CD4-positive, alpha-beta T cell treated with Interleukin-6 for 4 hours (primary cell): ENCODE data around the gene PTGER1.
A peak's percentile ranks its signal among the peaks of the same experiment; 100 is the strongest.
"Not testable (repeated sequence)": the region's sequence is repeated elsewhere in the genome, so short reads cannot be mapped to it uniquely, and the experiment has no call there.

Experiments
- DNase-seq: peaks from one replicate; pipeline ENCODE4 v3.0.0-alpha.2; 2020; ENCODE audit warnings: mixed read lengths

Gene PTGER1

GRCh38 chr19:14475251-14476073 is at the start of gene PTGER1:
Gene PTGER1 (minus strand): TSS chr19:14475354. CDS start chr19:14474320, 1,034 bp downstream.
- peak; percentile 37 for DNase-seq

GRCh38 chr19:14520543-14520942 is 45.4 kb upstream of the PTGER1 start:
- no peak for DNase-seq

- DNase-seq, result peak; percentile 58
Measured at GRCh38 chr19:14519860-14520407, 44.8 kb upstream of the PTGER1 start.

- DNase-seq, result no peak
Measured at GRCh38 chr19:14519245-14519859, 44.2 kb upstream of the PTGER1 start.

- peak; percentile 72 for DNase-seq
Measured at GRCh38 chr19:14517840-14518505, 42.8 kb upstream of the PTGER1 start, which contains the start of gene DNAJB1. Gene DNAJB1 (minus strand): TSS chr19:14518397. CDS start chr19:14518349, 48 bp downstream.

- no peak for DNase-seq
Measured at GRCh38 chr19:14517446-14517839, 42.3 kb upstream of the PTGER1 start.

- peak; percentile 31 for DNase-seq
Measured at GRCh38 chr19:14516746-14517438, 41.7 kb upstream of the PTGER1 start.

- peak; percentile 31 for DNase-seq
Measured at GRCh38 chr19:14516048-14516534, 40.9 kb upstream of the PTGER1 start.

- no peak for DNase-seq
Measured at GRCh38 chr19:14515501-14516047, 40.4 kb upstream of the PTGER1 start.

GRCh38 chr19:14514215-14514863 is 39.2 kb upstream of the PTGER1 start:
- no peak for DNase-seq

- DNase-seq, result no peak
Measured at GRCh38 chr19:14512406-14512961, 37.3 kb upstream of the PTGER1 start.

GRCh38 chr19:14511229-14511593 is 36.1 kb upstream of the PTGER1 start:
- no peak for DNase-seq

GRCh38 chr19:14510311-14511228 is 35.4 kb upstream of the PTGER1 start:
- no peak for DNase-seq

GRCh38 chr19:14507704-14508542 is 32.8 kb upstream of the PTGER1 start:
- no peak for DNase-seq

GRCh38 chr19:14505488-14506239 is 30.5 kb upstream of the PTGER1 start:
- peak; percentile 85 for DNase-seq

GRCh38 chr19:14504575-14504974 is 29.4 kb upstream of the PTGER1 start:
- not testable (repeated sequence) for DNase-seq

GRCh38 chr19:14503285-14503684 is 28.1 kb upstream of the PTGER1 start:
- DNase-seq, result no peak

- DNase-seq, result no peak
Measured at GRCh38 chr19:14502334-14503092, 27.4 kb upstream of the PTGER1 start.
